ENCODE results near the gene RAB3GAP2. TPM values are rescaled to one million over a fixed set of nuclear protein-coding genes. Genes with fewer than 3 reads are reported as not detected.
"Not testable (repeated sequence)": the region's sequence is repeated elsewhere in the genome, so short reads cannot be mapped to it uniquely, and the experiment has no call there.

RAB3GAP2 gene
- total RNA-seq, 1 experiment from 2014 or later = 17.1 TPM

GRCh38 chr1:220291580-220291979, 19.3 kb upstream of the RAB3GAP2 start:
- no peak for DNase-seq (ENCODE audit: low read depth)

- no peak for DNase-seq (ENCODE audit: low read depth)
Measured at GRCh38 chr1:220290140-220290761, 18.0 kb upstream of the RAB3GAP2 start.

GRCh38 chr1:220287129-220287528, 14.9 kb upstream of the RAB3GAP2 start:
- no peak for DNase-seq (ENCODE audit: low read depth)

GRCh38 chr1:220283625-220284024, 11.4 kb upstream of the RAB3GAP2 start:
- no peak for DNase-seq (ENCODE audit: low read depth)

GRCh38 chr1:220281159-220281574, 8.9 kb upstream of the RAB3GAP2 start:
- DNase-seq (ENCODE audit: low read depth) = no peak

- no peak for DNase-seq (ENCODE audit: low read depth)
Measured at GRCh38 chr1:220280249-220280648, 8.0 kb upstream of the RAB3GAP2 start.

GRCh38 chr1:220278991-220279390, 6.7 kb upstream of the RAB3GAP2 start:
- DNase-seq (ENCODE audit: low read depth) = peak; percentile 47

GRCh38 chr1:220275430-220275829, 3.2 kb upstream of the RAB3GAP2 start:
- no peak for DNase-seq (ENCODE audit: low read depth)

- peak; percentile 16 for DNase-seq (ENCODE audit: low read depth)
Measured at GRCh38 chr1:220274251-220274855, 2.1 kb upstream of the RAB3GAP2 start.

GRCh38 chr1:220272841-220273090, 513 bp upstream of the RAB3GAP2 start:
- no peak for DNase-seq (ENCODE audit: low read depth)

GRCh38 chr1:220271706-220272046, 577 bp downstream of the RAB3GAP2 start:
- peak; percentile 5 for DNase-seq (ENCODE audit: low read depth)

GRCh38 chr1:220269036-220269435, 3.2 kb downstream of the RAB3GAP2 start:
- no peak for DNase-seq (ENCODE audit: low read depth)

GRCh38 chr1:220267630-220268029, 4.6 kb downstream of the RAB3GAP2 start:
- no peak for DNase-seq (ENCODE audit: low read depth)

- DNase-seq (ENCODE audit: low read depth) = not testable (repeated sequence)
Measured at GRCh38 chr1:220260228-220260627, 12.0 kb downstream of the RAB3GAP2 start.

GRCh38 chr1:220259756-220260155, 12.5 kb downstream of the RAB3GAP2 start:
- not testable (repeated sequence) for DNase-seq (ENCODE audit: low read depth)

- DNase-seq (ENCODE audit: low read depth) = not testable (repeated sequence)
Measured at GRCh38 chr1:220256194-220256593, 16.1 kb downstream of the RAB3GAP2 start.

GRCh38 chr1:220255204-220255603, 17.0 kb downstream of the RAB3GAP2 start:
- DNase-seq (ENCODE audit: low read depth) = no peak

GRCh38 chr1:220253290-220253689, 19.0 kb downstream of the RAB3GAP2 start:
- DNase-seq (ENCODE audit: low read depth) = not testable (repeated sequence)

- DNase-seq (ENCODE audit: low read depth) = no peak
Measured at GRCh38 chr1:220251272-220251671, 21.0 kb downstream of the RAB3GAP2 start.

GRCh38 chr1:220250681-220251080, 21.6 kb downstream of the RAB3GAP2 start:
- no peak for DNase-seq (ENCODE audit: low read depth)

GRCh38 chr1:220249522-220249921, 22.7 kb downstream of the RAB3GAP2 start:
- no peak for DNase-seq (ENCODE audit: low read depth)

GRCh38 chr1:220248715-220249265, 23.5 kb downstream of the RAB3GAP2 start:
- not testable (repeated sequence) for DNase-seq (ENCODE audit: low read depth)

GRCh38 chr1:220245900-220246299, 26.4 kb downstream of the RAB3GAP2 start:
- not testable (repeated sequence) for DNase-seq (ENCODE audit: low read depth)

All from HT1080 (cell line).